ENCODE results near the gene ZC3H10. TPM values are rescaled to one million over a fixed set of nuclear protein-coding genes. Genes with fewer than 3 reads are reported as not detected.

Gene ZC3H10
- total RNA-seq, 1 donor from 2014 or later: 19.3 TPM

DNA sequence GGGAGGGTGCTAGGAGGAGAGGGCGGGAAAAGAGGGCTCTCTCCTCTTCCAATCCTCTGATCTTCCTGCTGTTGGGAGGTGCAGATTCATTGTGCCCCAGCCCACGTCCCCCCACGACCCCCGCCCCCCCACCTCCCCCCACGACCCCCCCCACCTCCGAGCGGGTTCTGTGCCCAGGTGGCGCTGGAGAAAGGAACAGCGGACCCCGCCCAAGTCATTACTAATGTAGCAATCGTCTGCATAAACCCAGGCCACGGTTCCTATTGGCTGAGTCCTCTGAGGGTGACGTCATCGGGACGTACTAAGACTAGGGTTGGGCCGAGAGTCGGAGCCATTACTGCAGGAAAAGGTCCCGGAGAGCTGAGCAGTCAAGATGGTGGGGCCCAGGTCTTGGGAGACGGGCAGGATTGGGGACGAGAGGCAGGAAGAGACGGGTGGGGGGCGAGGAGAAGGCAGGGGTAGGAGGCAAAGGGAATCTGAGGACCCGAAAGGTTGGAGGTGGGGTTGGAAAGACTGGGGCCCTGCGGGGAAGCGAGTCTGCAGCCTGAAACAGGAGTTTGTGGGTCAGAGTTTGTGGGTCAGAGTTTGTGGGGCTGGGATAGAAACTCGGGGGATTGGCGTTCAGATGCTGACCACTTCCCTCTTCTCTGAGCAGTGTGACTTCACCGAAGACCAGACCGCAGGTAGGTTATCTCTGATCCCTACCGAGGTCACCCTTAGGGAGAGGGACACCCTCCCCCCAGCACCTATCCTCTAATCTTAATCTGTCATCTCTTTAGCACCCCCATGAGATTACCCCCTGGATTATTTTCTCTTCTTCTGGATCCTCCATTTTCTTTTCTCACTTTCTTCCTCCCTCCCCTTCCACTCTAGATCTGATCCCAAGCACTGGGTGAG lies 40.2 kb downstream of the ZC3H10 start, which contains the start of gene MYL6:
MYL6 (plus strand) TSS at position 331 of the 897 bp plus-strand sequence; CDS start at position 374, 43 bp downstream.
- H3K4me3 Mint-ChIP-seq: peak within 1 kb of the TSS; percentile 95
- H3K9me3 Mint-ChIP-seq: no peaks in the 10 kb centered on the region
- peaks cover 77% of the 10 kb centered on the region for H3K4me1 Mint-ChIP-seq
- H3K27me3 Mint-ChIP-seq (ENCODE audit: low read depth): peaks cover 8% of the 10 kb centered on the region
- peaks cover 31% of the 10 kb centered on the region for H3K36me3 Mint-ChIP-seq (ENCODE audit: low read depth)
- peak within 1 kb of the TSS; percentile 99 for H3K27ac Mint-ChIP-seq (ENCODE audit: unreplicated experiment)
- DNase-seq (ENCODE audit: low read depth, low spot score): peak; percentile 81
- TF ChIP-seq, protein P1, sequence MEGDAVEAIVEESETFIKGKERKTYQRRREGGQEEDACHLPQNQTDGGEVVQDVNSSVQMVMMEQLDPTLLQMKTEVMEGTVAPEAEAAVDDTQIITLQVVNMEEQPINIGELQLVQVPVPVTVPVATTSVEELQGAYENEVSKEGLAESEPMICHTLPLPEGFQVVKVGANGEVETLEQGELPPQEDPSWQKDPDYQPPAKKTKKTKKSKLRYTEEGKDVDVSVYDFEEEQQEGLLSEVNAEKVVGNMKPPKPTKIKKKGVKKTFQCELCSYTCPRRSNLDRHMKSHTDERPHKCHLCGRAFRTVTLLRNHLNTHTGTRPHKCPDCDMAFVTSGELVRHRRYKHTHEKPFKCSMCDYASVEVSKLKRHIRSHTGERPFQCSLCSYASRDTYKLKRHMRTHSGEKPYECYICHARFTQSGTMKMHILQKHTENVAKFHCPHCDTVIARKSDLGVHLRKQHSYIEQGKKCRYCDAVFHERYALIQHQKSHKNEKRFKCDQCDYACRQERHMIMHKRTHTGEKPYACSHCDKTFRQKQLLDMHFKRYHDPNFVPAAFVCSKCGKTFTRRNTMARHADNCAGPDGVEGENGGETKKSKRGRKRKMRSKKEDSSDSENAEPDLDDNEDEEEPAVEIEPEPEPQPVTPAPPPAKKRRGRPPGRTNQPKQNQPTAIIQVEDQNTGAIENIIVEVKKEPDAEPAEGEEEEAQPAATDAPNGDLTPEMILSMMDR (conservative IDR thresholded peaks at IDR 0.05): no peak

DNA sequence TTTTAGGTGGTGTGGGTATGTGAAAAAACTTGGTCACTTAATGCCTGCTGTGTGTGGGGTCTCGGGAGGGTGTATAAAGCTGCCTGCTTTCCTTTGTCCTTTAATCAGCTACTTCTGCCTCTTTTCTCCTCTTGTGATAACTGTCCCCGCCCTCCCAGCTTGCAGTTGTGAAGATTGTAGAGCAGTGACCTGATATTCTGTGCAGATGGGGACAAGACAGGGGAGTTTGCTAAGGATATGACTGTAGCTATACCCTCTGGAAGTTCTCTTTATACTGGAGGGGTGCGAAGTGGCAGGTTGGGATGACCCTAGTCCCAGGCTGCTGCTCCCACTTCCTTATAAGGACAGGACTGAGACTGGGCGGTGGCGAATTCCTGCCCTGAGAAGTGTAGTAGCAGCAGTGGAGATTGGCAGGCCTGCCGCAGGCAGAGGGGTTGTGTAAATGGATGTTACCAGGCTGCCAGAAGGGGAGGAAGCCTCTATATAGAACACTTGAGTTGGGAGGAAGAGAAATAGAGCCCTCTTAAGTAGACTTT lies 40.9 kb downstream of the ZC3H10 start:
- TF ChIP-seq, protein P1 (conservative IDR thresholded peaks at IDR 0.05): no peak
- H3K27me3 Mint-ChIP-seq (ENCODE audit: low read depth): peaks cover 15% of the 10 kb centered on the region
- H3K9me3 Mint-ChIP-seq: no peaks in the 10 kb centered on the region
- H3K27ac Mint-ChIP-seq (ENCODE audit: unreplicated experiment): peak overlapping the region; percentile 99
- peaks cover 70% of the 10 kb centered on the region for H3K4me1 Mint-ChIP-seq
- DNase-seq (ENCODE audit: low read depth, low spot score): peak; percentile 43
- peak overlapping the region; percentile 95 for H3K4me3 Mint-ChIP-seq
- H3K36me3 Mint-ChIP-seq (ENCODE audit: low read depth): peaks cover 37% of the 10 kb centered on the region

GRCh38 chr12:56159482-56160192 lies 41.6 kb downstream of the ZC3H10 start:
- Mint-ChIP-seq H3K4me1 (peaks cover 66% of the 10 kb centered on the region), H3K27me3 (ENCODE audit: low read depth) (peaks cover 18% of the 10 kb centered on the region), H3K36me3 (ENCODE audit: low read depth) (peaks cover 37% of the 10 kb centered on the region), H3K9me3 (no peaks in the 10 kb centered on the region), H3K27ac (ENCODE audit: unreplicated experiment) (peak overlapping the region; percentile 99), H3K4me3 (peak overlapping the region; percentile 95)
- DNase-seq (ENCODE audit: low read depth, low spot score): no peak
- TF ChIP-seq, protein P1 (conservative IDR thresholded peaks at IDR 0.05): no peak

DNA sequence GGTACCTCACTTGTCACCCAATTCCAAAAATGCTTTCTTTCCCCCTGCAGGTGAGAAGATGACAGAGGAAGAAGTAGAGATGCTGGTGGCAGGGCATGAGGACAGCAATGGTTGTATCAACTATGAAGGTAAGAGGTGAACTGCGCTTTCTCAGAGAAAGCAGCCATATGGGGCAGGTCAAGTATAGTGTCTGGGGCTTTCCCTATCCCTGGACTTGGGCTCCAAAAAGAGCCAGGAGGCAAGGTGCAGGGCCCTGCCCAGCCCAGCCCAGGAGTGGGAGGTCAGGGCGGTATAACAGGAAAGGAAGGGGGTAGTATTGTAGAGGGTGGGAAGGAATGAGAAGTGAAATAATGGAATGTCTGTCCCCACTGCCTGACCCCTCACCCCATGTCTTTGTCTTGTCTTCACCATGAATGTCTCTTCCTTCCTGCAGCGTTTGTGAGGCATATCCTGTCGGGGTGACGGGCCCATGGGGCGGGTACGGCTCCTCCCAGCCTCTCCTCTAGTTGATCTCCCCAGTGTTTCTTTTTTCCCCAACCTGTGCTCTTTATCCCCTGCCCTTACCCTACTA lies 42.2 kb downstream of the ZC3H10 start:
- Mint-ChIP-seq H3K4me3 (peak overlapping the region; percentile 95), H3K27me3 (ENCODE audit: low read depth) (peaks cover 18% of the 10 kb centered on the region), H3K4me1 (peaks cover 60% of the 10 kb centered on the region), H3K27ac (ENCODE audit: unreplicated experiment) (peak overlapping the region; percentile 51), H3K9me3 (no peaks in the 10 kb centered on the region), H3K36me3 (ENCODE audit: low read depth) (peaks cover 34% of the 10 kb centered on the region)
- DNase-seq (ENCODE audit: low read depth, low spot score): no peak
- TF ChIP-seq, protein P1 (conservative IDR thresholded peaks at IDR 0.05): no peak
